ENCODE measurements around the gene PRKCE.

PRKCE gene

DNA sequence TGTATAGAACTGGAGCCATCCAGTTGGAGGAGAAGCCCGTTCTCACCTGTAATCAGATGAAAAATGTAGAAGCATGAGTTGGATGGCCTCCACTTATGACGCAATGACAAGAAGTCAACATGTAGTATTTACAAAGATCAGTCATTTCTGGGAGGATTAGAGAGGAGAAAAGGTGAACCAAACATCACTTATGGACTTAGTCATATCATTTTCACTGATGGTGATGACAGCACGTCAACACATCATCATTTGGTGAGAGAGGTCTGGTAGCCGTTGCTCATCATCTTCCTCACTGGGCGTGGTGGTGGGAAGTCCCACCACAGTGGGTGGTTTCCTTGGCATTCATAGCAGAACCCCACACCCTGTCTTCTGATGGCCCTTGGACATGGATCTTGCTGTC lies 381.5 kb downstream of the PRKCE start:
- DNase-seq = no peak

DNA sequence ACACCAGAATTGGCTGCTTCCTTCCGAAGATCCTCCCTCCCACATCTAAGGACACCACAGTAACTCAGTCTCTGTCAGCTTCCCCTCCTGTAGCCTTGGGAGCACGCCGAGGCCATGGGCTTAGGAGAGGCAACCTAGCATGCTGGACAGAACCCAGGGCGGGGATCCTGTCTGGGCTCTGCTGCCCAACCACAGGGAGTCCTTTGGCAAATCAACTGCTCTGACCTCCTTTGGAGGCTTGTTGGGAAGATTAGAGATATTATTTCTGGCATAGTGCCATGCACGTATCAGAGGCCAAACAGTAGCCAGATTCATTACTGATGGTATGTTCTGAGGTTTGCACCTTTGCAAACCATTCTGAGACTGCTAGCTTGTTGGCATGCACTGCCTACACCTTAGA lies 383.1 kb downstream of the PRKCE start:
- DNase-seq = no peak

DNA sequence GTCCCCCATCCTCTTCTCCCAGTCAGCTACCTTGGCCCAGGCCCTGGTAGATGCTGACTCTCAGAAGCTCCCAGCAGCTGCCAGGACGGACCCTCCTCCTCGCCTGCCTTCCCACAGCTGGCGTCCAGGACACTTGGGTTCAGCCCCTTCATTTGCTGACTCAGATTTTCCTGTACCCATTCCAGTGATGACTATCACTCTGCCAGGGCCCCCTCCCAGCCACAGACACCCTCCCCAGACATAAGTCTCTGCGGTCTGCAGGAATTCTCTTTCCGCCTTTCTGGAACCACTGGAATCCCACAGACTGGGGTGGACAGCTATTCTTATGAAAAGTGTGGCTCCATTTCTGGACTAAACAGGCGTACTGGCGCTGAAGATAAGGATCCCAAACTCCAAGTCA lies 385.5 kb downstream of the PRKCE start:
- no peak for DNase-seq

- no peak for DNase-seq
These were observed 388.2 kb downstream of the PRKCE start for GRCh38 chr2:46039543-46040303.

GRCh38 chr2:46040563-46041155 lies 389.2 kb downstream of the PRKCE start:
- no peak for DNase-seq

DNA sequence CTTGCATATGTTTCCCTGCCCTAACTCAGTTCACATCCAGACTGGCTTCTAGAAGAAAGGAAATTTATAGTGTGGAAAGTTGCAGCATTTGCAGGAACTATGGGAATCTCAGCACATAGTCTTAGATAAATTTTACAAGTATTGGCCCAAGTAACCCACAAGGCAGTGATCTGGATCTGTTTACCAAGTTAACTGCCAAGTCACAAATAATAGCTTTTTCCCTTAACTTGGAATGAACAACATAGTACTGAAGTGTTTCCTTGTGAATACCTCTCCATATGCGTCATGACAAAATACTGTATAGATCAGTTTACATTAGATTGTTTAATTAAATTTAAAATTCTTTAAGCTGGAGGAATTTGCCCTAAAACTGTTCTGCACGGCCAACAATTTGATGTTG lies 390.0 kb downstream of the PRKCE start:
- DNase-seq = no peak

DNA sequence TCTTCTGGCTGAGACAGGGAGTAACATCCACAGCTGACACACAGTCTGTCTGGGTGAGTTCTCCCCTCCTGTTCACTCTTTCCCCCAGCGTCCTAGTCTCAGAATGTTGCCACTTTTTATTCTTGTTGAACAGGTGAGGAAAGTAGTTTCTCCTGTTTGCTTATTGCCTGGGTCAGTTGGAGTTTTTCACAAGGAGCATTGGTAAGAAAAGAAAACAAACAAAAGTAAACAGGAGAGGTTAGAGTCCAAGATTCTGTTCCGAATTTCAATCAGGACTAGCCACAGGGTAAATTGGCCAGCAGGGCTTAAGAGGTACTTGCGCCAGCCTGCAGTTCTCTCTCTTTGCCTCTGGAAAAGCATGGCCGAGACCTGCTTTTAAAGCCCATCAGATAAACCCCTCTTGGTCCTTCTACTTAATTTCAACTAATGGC lies 390.7 kb downstream of the PRKCE start:
- no peak for DNase-seq

- no peak for DNase-seq
These were observed 391.2 kb downstream of the PRKCE start for GRCh38 chr2:46042711-46043110.

DNA sequence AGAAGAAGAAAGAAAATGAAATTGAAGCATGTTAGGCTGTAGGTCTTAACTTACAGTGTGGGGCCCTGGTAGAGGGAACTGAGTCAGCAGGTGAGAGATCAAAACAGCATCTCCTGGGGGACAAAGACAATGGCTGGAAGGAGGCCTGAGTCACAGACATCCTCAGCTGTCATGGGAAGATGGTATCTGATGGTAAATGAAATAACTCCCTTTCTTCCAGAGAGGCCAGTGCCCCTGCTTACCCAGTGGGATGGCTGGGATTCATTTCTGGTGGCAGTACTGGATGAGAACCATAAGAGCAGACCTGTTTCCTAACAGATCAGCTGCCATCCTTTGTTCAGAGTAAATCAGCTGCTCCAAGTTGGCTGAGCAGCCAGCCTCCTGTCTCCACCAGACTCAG lies 394.4 kb downstream of the PRKCE start:
- DNase-seq = no peak

- no peak for DNase-seq
These were observed 395.8 kb downstream of the PRKCE start for GRCh38 chr2:46047290-46047689.

DNA sequence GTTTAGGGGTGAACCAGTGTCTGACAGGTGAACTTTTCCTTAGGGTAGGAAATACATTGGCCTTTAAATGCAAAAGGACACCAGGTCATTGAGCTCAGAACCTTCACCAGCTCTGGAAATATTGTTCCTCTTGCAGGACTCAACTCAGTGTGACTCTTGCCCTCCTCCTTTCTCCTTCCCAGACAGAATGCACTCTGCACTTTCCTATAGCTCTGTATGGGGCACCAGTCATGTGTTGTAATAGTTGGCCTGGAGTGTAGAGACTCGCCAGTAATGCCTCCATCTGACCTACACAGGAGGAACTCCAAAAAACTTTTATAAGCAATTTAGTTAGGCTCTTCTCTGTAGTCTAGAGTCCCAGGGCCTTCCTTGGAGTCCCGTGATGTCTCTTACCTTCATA lies 397.2 kb downstream of the PRKCE start:
- DNase-seq = no peak

- DNase-seq = no peak
These were observed 398.6 kb downstream of the PRKCE start for GRCh38 chr2:46050027-46050426.

DNA sequence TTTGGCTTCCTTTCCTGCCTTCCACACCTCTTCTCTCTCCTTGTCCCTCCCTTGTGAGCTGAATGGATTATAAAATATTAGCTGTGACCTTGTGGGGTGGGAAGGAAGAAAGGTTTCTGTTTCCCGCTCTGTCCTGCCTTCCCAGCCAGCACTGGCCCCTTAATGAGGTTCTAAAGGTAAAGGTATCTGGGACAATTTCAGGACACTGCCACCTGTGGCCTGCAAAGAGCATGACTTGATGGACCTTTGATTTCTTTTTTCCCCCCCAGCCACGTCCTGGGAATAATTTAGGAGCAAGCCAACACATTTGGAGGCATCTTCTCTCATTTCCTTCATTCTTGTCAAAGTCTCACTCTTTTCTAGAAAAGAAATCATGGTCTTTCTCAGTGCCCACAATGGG lies 399.0 kb downstream of the PRKCE start:
- no peak for DNase-seq

DNA sequence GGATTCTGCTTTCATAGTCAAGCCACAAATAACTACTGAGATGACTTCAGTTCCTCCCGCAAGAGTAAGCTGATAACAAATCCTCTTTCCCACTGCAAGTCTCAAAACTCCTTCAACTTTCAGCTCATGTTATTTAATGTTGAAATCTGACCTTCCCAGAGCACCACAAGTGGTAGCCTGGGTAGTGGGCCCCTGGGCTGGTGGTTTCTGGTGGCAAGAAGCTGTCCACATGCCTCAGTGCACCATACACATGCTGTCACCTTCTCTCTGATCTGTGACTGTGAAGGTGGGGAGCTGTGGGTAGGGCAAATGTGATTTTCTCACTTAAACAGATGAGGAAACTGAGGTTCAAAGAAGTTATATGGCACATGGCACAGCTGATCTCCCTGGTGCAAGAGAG lies 399.6 kb downstream of the PRKCE start:
- no peak for DNase-seq

- DNase-seq = no peak
These were observed 402.1 kb downstream of the PRKCE start for GRCh38 chr2:46053564-46053963.

GRCh38 chr2:46056541-46056940 lies 405.1 kb downstream of the PRKCE start:
- DNase-seq = no peak

DNA sequence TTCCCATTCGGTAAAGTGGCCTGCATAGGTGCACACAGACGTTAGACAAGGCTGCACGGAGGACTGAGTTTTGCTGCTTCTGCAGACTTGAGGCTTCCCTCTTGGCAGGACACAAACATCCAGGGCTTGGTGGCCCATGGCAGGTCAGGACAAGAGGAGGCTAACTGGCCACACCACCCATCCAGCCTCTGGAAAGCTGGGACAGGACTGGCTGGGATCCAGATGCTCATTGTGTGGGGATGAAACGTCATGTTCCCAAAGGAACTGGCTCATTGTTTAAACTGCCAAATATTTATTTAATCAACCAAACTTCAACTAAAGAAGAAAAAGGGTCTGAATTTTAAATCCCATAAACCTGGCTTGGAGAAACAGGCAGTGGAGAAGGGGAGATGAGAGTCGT lies 406.7 kb downstream of the PRKCE start:
- DNase-seq = no peak

- DNase-seq = peak; percentile 30 to 66 (median 38)
These were observed 411.4 kb downstream of the PRKCE start for GRCh38 chr2:46062637-46063412.

- DNase-seq = no peak
These were observed 412.9 kb downstream of the PRKCE start for GRCh38 chr2:46064396-46064795.

DNA sequence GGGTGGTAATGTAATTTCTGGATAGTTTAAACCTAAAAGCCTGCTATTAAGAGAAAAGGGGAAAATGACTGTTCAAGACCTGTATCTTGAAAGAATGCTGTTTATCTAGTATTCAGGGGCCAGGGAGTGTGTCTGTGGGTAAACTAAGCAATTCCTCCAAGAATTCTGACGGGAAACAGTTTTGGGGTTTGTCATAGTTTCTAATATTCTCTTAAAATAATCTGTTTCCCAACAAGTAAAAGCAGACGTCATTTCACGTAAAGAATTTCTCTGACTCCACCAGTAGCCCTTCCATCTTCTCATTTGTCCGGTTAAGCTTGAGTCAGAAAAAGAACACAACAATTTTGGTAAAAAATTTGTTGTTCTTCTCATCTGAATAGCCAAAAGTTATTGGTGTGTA lies 413.7 kb downstream of the PRKCE start:
- no peak for DNase-seq

DNA sequence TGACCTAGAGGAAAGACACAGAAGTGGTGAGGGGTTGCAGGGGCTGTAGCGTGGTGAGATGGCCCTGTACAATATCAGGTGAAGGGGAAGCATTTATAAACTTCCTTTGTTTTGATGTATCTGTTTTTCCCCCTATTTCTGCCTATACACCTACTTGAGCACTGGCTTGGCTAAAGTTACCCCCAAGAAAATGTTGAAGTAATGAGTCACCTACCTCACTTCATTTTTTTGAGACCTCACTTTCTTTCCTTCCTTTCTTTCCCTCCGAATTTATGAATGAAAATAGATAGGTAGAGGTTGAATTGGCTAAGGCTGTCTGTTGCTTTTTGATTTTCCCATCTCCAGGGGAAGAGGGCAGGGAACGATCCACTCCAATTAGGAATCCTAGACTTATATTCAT lies 414.6 kb downstream of the PRKCE start:
- no peak for DNase-seq

GRCh38 chr2:46066601-46067000 lies 415.1 kb downstream of the PRKCE start:
- DNase-seq = no peak

GRCh38 chr2:46067062-46067461 lies 415.6 kb downstream of the PRKCE start:
- DNase-seq = no peak
